ENCODE measurements around the gene SPP2. TPM values are rescaled to one million over a fixed set of nuclear protein-coding genes. Genes with fewer than 3 reads are reported as not detected.

The SPP2 gene
- total and polyA plus RNA-seq, 4 donors: not detected

DNA sequence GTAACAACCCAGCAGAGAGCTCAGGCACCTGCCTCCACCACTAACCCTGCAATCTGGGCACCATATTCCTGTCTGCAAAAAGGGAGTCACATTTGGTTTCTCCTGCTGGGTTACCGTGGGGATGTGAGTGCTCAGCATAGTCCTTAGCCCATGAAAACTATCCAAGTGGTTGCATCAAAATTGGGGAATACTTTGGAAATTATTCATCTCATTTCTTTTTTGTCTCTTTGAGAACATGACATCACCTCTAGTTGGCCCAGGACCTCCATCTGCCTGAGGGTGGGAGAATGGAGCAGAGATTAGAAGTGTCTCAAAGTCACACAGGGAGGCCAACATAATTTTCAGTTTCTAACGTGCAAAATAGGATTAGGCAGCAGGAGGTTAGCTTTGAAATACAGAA, 19.3 kb upstream of the SPP2 start:
- H3K27ac ChIP-seq (ENCODE audit: low read depth in 1 of 2, low read length in 2 of 2): no peak overlapping the region
- ATAC-seq (ENCODE audit: low FRiP score): no peak

DNA sequence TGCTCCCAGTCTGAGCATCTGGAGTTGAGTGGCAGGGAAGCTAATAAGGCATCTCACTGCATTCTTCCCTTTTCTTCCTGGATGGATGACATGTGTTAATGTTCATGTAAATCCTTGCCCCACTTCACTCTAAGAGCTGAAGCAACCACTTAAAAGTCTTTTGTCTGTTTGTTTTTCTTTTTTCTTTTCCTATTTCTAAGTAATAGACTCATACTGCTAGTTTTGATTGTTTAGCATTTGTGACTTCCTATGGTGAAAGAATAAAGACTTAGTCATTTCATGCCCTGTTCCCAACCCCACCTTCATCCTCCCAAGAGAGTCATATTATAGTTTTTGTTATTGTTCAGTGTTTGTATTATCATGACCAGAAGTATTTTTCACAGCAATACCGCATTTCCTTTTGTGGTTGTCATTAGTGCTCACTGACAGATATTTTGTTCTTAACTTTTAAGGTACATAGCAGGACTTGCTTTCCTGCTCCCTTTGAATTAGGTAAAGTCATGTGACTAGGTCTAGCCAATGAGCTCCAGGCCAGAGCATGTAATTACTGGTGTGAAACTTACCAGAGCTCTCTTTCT, 18.1 kb upstream of the SPP2 start:
- H3K36me3 ChIP-seq (ENCODE audit: control insufficient read depth in 1 of 2, insufficient read depth in 2 of 2, low read length in 1 of 2): no peaks in the 10 kb centered on the region
- H3K9me3 ChIP-seq (ENCODE audit: control insufficient read depth, low read length): peaks cover 10% of the 10 kb centered on the region
- H3K4me3 ChIP-seq (ENCODE audit: low read length in 2 of 2): no peak overlapping the region
- 39 to 82% methylated on average over 1 of the region's 1 CpG for WGBS, 2 donors
- intact Hi-C loops (cut with DNase I): no loop called here
- no peak overlapping the region for H3K27ac ChIP-seq (ENCODE audit: low read depth in 1 of 2, low read length in 2 of 2)
- DNase-seq (no peak), ATAC-seq (ENCODE audit: low FRiP score) (no peak)
- no peaks in the 10 kb centered on the region for H3K27me3 ChIP-seq (ENCODE audit: control insufficient read depth in 1 of 2, insufficient read depth in 2 of 2, low read length in 1 of 2)
- no peaks in the 10 kb centered on the region for H3K4me1 ChIP-seq (ENCODE audit: control insufficient read depth in 1 of 2, insufficient read depth in 2 of 2, low read length in 2 of 2)

More for the DNA sequence above, 19.3 kb upstream of the SPP2 start:
- no peak overlapping the region for H3K4me3 ChIP-seq (ENCODE audit: low read length in 2 of 2)
- WGBS, 2 donors: 50 to 66% methylated on average over 2 of the region's 2 CpGs
- H3K4me1 ChIP-seq (ENCODE audit: control insufficient read depth in 1 of 2, insufficient read depth in 2 of 2, low read length in 2 of 2): no peaks in the 10 kb centered on the region
- no peaks in the 10 kb centered on the region for H3K36me3 ChIP-seq (ENCODE audit: control insufficient read depth in 1 of 2, insufficient read depth in 2 of 2, low read length in 1 of 2)
- no peak for DNase-seq
- intact Hi-C loops (cut with DNase I): no loop called here
- no peaks in the 10 kb centered on the region for H3K27me3 ChIP-seq (ENCODE audit: control insufficient read depth in 1 of 2, insufficient read depth in 2 of 2, low read length in 1 of 2)
- peaks cover 10% of the 10 kb centered on the region for H3K9me3 ChIP-seq (ENCODE audit: control insufficient read depth, low read length)

DNA sequence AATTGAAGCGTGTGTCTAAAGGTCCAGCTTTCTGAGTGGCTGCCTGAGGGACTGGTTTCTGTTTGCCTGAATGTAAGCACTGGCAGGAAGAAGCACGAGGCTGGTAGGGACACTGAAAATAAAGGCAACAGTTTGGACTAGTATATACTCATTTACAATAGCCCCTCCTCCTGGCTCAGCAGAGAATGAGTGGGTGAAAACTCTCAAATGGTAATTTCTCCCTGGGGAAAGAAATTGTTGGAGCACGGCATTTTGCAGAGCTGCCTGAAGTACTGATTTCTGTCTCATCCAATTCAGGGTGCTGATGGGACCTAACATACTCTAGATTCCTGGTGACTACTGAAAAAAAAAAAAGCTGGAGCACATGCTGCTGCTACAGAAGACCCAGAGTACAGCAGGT, 17.3 kb upstream of the SPP2 start:
- Histone ChIP-seq H3K27ac (ENCODE audit: low read depth in 1 of 2, low read length in 2 of 2) (no peak overlapping the region), H3K4me3 (ENCODE audit: low read length in 2 of 2) (no peak overlapping the region), H3K4me1 (ENCODE audit: control insufficient read depth in 1 of 2, insufficient read depth in 2 of 2, low read length in 2 of 2) (no peaks in the 10 kb centered on the region), H3K9me3 (ENCODE audit: control insufficient read depth, low read length) (peaks cover 10% of the 10 kb centered on the region), H3K27me3 (ENCODE audit: control insufficient read depth in 1 of 2, insufficient read depth in 2 of 2, low read length in 1 of 2) (no peaks in the 10 kb centered on the region), H3K36me3 (ENCODE audit: control insufficient read depth in 1 of 2, insufficient read depth in 2 of 2, low read length in 1 of 2) (no peaks in the 10 kb centered on the region)
- ATAC-seq (ENCODE audit: low FRiP score) (no peak), DNase-seq (no peak)
- intact Hi-C loops (cut with DNase I): no loop called here
- 62 to 66% methylated on average over 3 of the region's 3 CpGs for WGBS, 2 donors

DNA sequence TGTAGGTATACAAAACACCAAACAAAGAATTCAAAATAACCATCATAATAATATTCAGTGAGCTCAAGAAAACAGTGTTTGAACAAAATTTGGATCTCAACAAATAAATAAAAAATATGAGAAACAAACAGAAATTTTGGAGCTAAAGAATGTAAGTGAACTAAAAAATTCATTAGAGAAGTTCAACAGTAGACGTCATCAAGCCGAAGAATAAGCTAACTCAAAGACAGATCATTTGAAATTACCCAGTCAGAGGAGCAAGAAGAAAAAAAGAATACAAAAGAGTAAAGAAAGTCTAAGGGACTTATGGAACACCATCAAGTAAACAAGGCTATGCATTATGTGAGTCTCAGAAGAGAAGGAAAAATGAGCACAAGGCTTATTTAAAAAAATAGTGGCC, 16.6 kb upstream of the SPP2 start:
- ATAC-seq (ENCODE audit: low FRiP score) (no peak), DNase-seq (no peak)
- no peaks in the 10 kb centered on the region for H3K4me1 ChIP-seq (ENCODE audit: control insufficient read depth in 1 of 2, insufficient read depth in 2 of 2, low read length in 2 of 2)
- no peak overlapping the region for H3K27ac ChIP-seq (ENCODE audit: low read depth in 1 of 2, low read length in 2 of 2)
- no peak overlapping the region for H3K4me3 ChIP-seq (ENCODE audit: low read length in 2 of 2)
- no peaks in the 10 kb centered on the region for H3K27me3 ChIP-seq (ENCODE audit: control insufficient read depth in 1 of 2, insufficient read depth in 2 of 2, low read length in 1 of 2)
- intact Hi-C loops (cut with DNase I): no loop called here
- peaks cover 10% of the 10 kb centered on the region for H3K9me3 ChIP-seq (ENCODE audit: control insufficient read depth, low read length)
- 88 to 92% methylated on average over 2 of the region's 2 CpGs for WGBS, 2 donors
- H3K36me3 ChIP-seq (ENCODE audit: control insufficient read depth in 1 of 2, insufficient read depth in 2 of 2, low read length in 1 of 2): no peaks in the 10 kb centered on the region

DNA sequence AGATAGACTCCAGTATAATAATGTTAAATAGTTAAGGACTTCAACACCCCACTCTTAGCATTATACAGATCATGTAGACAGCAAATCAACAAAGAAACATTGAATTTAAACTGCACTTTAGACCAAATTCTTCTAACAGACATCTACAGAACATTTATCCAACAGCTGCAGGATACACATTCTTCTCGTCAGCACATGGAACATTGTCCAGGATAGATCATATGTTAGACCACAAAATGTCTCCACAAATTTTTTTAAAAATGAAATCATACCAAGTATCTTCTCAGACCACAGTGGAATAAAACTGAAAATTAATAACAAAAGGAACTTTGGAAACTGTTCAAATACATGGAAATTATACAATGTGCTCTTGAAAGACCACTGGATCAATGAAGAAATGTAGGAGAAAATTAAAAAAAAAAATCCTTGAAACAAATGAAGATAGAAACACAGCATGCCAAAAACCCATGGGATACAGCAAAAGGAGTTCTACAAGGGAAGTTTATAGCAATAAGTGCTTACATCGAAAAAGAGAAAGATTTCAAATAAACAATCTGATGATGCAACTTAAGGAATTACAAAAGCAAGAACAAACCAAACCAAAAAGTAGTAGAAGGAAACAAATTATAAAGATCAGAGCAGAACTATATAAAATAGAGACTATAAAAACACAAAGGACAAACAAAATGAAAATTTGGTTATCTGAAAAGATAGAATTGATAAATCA, 12.3 kb upstream of the SPP2 start:
- peaks cover 7% of the 10 kb centered on the region for H3K9me3 ChIP-seq (ENCODE audit: control insufficient read depth, low read length)
- 62 to 76% methylated on average over 2 of the region's 2 CpGs for WGBS, 2 donors
- no peak overlapping the region for H3K27ac ChIP-seq (ENCODE audit: low read depth in 1 of 2, low read length in 2 of 2)
- no peak overlapping the region for H3K4me3 ChIP-seq (ENCODE audit: low read length in 2 of 2)
- no peak for ATAC-seq (ENCODE audit: low FRiP score)
- no peaks in the 10 kb centered on the region for H3K36me3 ChIP-seq (ENCODE audit: control insufficient read depth in 1 of 2, insufficient read depth in 2 of 2, low read length in 1 of 2)
- no peaks in the 10 kb centered on the region for H3K27me3 ChIP-seq (ENCODE audit: control insufficient read depth in 1 of 2, insufficient read depth in 2 of 2, low read length in 1 of 2)
- intact Hi-C loops (cut with DNase I): no loop called here
- no peaks in the 10 kb centered on the region for H3K4me1 ChIP-seq (ENCODE audit: control insufficient read depth in 1 of 2, insufficient read depth in 2 of 2, low read length in 2 of 2)
- no peak for DNase-seq

DNA sequence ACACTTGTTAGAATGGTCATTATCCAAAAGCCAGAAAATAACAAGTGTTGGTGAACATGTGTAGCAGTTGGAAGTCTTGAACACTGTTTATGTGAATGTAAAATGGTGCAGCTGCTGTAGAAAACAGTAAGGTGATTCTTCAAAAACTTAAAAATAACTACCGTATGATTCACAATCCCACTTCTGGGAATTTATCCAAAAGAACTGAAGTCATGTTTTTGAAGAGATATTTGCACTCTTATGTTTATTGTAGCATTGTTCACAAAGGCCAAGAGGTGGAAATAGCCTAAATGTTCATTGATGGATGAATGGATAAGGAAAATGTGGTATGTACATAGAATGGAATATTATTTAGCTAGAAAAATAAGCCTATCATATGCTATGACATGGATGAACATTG, 6.3 kb upstream of the SPP2 start:
- DNase-seq: no peak
- Histone ChIP-seq H3K27me3 (ENCODE audit: control insufficient read depth in 1 of 2, insufficient read depth in 2 of 2, low read length in 1 of 2) (no peaks in the 10 kb centered on the region), H3K9me3 (ENCODE audit: control insufficient read depth, low read length) (no peaks in the 10 kb centered on the region), H3K36me3 (ENCODE audit: control insufficient read depth in 1 of 2, insufficient read depth in 2 of 2, low read length in 1 of 2) (no peaks in the 10 kb centered on the region), H3K27ac (ENCODE audit: low read depth in 1 of 2, low read length in 2 of 2) (no peak overlapping the region), H3K4me3 (ENCODE audit: low read length in 2 of 2) (no peak overlapping the region), H3K4me1 (ENCODE audit: control insufficient read depth in 1 of 2, insufficient read depth in 2 of 2, low read length in 2 of 2) (no peaks in the 10 kb centered on the region)
- no peak for ATAC-seq (ENCODE audit: low FRiP score)
- WGBS, 2 donors: 14 to 15% methylated on average over 1 of the region's 1 CpG
- intact Hi-C loops (cut with DNase I): no loop called here

DNA sequence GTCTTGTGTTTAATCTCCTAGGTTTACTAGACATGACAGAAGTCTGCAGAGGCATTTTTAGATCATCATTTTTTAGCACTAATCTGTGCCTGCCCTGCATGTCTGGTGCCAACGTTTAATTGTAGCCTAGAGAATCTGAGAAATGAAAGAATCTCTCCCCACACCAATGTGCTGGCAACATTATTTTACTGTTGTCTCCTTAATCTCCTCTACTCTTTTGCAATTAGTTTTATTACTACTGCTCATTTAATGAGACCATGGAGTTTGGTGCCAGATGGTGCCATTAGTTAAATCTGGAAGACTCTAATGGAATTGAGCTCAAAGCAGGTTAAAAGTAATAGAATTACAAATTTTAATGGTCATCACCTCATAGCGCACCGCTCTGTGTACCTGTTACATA, 4.0 kb upstream of the SPP2 start:
- H3K4me3 ChIP-seq (ENCODE audit: low read length in 2 of 2): no peak overlapping the region
- no peak for ATAC-seq (ENCODE audit: low FRiP score)
- no peaks in the 10 kb centered on the region for H3K9me3 ChIP-seq (ENCODE audit: control insufficient read depth, low read length)
- no peaks in the 10 kb centered on the region for H3K4me1 ChIP-seq (ENCODE audit: control insufficient read depth in 1 of 2, insufficient read depth in 2 of 2, low read length in 2 of 2)
- H3K27ac ChIP-seq (ENCODE audit: low read depth in 1 of 2, low read length in 2 of 2): no peak overlapping the region
- no peaks in the 10 kb centered on the region for H3K27me3 ChIP-seq (ENCODE audit: control insufficient read depth in 1 of 2, insufficient read depth in 2 of 2, low read length in 1 of 2)
- H3K36me3 ChIP-seq (ENCODE audit: control insufficient read depth in 1 of 2, insufficient read depth in 2 of 2, low read length in 1 of 2): no peaks in the 10 kb centered on the region
- DNase-seq: no peak
- intact Hi-C loops (cut with DNase I): no loop called here
- 78 to 83% methylated on average over 3 of the region's 3 CpGs for WGBS, 2 donors

DNA sequence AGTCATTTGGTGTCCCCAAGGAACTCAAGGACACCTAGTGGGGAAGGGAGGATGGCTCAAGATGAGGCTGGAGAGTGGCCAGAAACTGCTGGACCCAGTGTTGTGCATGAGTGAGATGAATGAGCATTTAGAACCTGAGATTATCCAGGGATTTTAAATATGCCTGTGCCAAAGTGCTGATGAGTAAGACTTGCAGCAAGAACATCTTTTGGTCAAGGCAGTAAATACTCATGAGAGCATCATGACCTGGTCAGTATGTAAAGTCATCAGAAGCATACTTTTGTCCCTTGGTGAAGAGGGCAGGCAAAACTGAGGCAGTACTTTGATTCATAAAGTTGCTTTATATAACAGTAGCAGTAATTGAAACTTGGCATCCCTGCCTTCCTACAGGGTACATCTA, 3.1 kb upstream of the SPP2 start:
- ATAC-seq (ENCODE audit: low FRiP score): no peak

DNA sequence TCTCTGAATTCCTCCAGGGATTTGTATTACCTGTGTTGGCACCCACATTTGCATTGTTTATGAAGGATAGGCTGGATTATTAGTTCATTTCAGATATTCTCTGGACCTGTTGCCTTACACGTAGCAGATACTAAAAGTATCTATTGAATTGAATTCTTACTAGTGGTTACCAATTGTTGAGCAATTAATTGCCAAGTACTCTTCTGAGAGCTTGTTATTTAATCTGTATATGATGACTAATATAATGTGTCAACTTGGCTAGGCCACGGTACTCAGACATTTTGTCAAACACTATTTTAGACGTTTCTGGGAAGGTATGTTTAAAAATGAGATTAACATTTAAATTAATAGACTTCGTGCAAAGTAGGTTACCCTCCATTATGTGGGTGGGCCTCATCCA, 2.5 kb upstream of the SPP2 start:
- WGBS, 2 donors: 68% methylated on average over 4 of the region's 4 CpGs
- DNase-seq: no peak
- no peak overlapping the region for H3K4me3 ChIP-seq (ENCODE audit: low read length in 2 of 2)
- ATAC-seq (ENCODE audit: low FRiP score): no peak
- intact Hi-C loops (cut with DNase I): no loop called here
- peaks cover 2% of the 10 kb centered on the region for H3K9me3 ChIP-seq (ENCODE audit: control insufficient read depth, low read length)
- H3K27ac ChIP-seq (ENCODE audit: low read depth in 1 of 2, low read length in 2 of 2): no peak overlapping the region
- peaks cover 0 to 2% of the 10 kb centered on the region in 2 donors for H3K27me3 ChIP-seq (ENCODE audit: control insufficient read depth in 1 of 2, insufficient read depth in 2 of 2, low read length in 1 of 2)
- no peaks in the 10 kb centered on the region for H3K36me3 ChIP-seq (ENCODE audit: control insufficient read depth in 1 of 2, insufficient read depth in 2 of 2, low read length in 1 of 2)
- H3K4me1 ChIP-seq (ENCODE audit: control insufficient read depth in 1 of 2, insufficient read depth in 2 of 2, low read length in 2 of 2): peaks cover 0 to 2% of the 10 kb centered on the region in 2 donors

More for the DNA sequence above, 3.1 kb upstream of the SPP2 start:
- Histone ChIP-seq H3K4me1 (ENCODE audit: control insufficient read depth in 1 of 2, insufficient read depth in 2 of 2, low read length in 2 of 2) (peaks cover 0 to 2% of the 10 kb centered on the region in 2 donors), H3K27me3 (ENCODE audit: control insufficient read depth in 1 of 2, insufficient read depth in 2 of 2, low read length in 1 of 2) (peaks cover 0 to under 1% of the 10 kb centered on the region in 2 donors), H3K4me3 (ENCODE audit: low read length in 2 of 2) (no peak overlapping the region), H3K9me3 (ENCODE audit: control insufficient read depth, low read length) (peaks cover 2% of the 10 kb centered on the region), H3K27ac (ENCODE audit: low read depth in 1 of 2, low read length in 2 of 2) (no peak overlapping the region), H3K36me3 (ENCODE audit: control insufficient read depth in 1 of 2, insufficient read depth in 2 of 2, low read length in 1 of 2) (no peaks in the 10 kb centered on the region)
- DNase-seq: no peak
- intact Hi-C loops (cut with DNase I): no loop called here
